K562 (cell line): Measurements from ENCODE around the gene CNP. TPM values are rescaled to one million over a fixed set of nuclear protein-coding genes. Genes with fewer than 3 reads are reported as not detected.

Experiments used
- CBX1 ChIP-seq: sonication (generic); IDR thresholded peaks from 2 replicates; pipeline ENCODE4 v1.6.1; 2016; ENCODE audit warnings: antibody characterized with exemption, low read depth, mild to moderate bottlenecking
- CEBPB ChIP-seq: fragments of 450-650 bp; IDR thresholded peaks from 2 replicates; pipeline ENCODE4 v1.6.1; 2016; ENCODE audit warnings: missing genetic modification characterization, missing compliant biosample characterization
- CTBP1 ChIP-seq: fragments of 450-650 bp; IDR thresholded peaks from 2 replicates; pipeline ENCODE4 v1.6.1; 2016; ENCODE audit warnings: borderline replicate concordance
- DACH1 ChIP-seq: fragments of 450-650 bp; IDR thresholded peaks from 2 replicates; pipeline ENCODE4 v1.6.1; 2018; ENCODE audit not compliant: partially characterized antibody
- EP400 ChIP-seq: fragments of 450-650 bp; IDR thresholded peaks from 2 replicates; pipeline ENCODE4 v1.6.1; 2017; ENCODE audit warnings: antibody characterized with exemption, mild to moderate bottlenecking, moderate library complexity
- PML ChIP-seq: IDR thresholded peaks from 2 replicates; pipeline ENCODE4 v1.6.1; 2012; ENCODE audit warnings: low read length, inconsistent platforms
- POLR2AphosphoS5 ChIP-seq: IDR thresholded peaks from 2 replicates; pipeline ENCODE4 v1.6.1; 2011; ENCODE audit warnings: mild to moderate bottlenecking, low read depth, low read length, moderate library complexity; ENCODE audit not compliant: control insufficient read depth, insufficient read depth
- POLR2B ChIP-seq: fragments of 450-650 bp; IDR thresholded peaks from 2 replicates; pipeline ENCODE4 v1.6.1; 2018; ENCODE audit warnings: low read depth; ENCODE audit not compliant: partially characterized antibody
- POLR2H ChIP-seq: IDR thresholded peaks from 2 replicates; pipeline ENCODE4 v1.6.1; 2016; ENCODE audit warnings: missing genetic modification characterization, low read depth, mild to moderate bottlenecking, control low read depth, missing compliant biosample characterization, moderate library complexity
- SIN3A ChIP-seq, 2 experiments: fragments of 150-350 bp in 1 of 2; IDR thresholded peaks; 2 replicates each; pipeline ENCODE4 v1.6.1; 2011 to 2016; ENCODE audit warnings: borderline replicate concordance in 2 of 2, low read depth in 2 of 2, low read length in 2 of 2, mild to moderate bottlenecking in 2 of 2, moderate library complexity in 2 of 2; ENCODE audit not compliant: control insufficient read depth in 1 of 2
- SNRNP70 ChIP-seq: fragments of 200-400 bp; formaldehyde crosslinking; optimal IDR thresholded peaks from 2 replicates; pipeline ENCODE3; 2017; ENCODE audit warnings: low read depth, low read length
- SRSF9 ChIP-seq: fragments of 200-400 bp; formaldehyde crosslinking; IDR thresholded peaks from 2 replicates; pipeline ENCODE4 v1.6.1; 2017; ENCODE audit warnings: low read depth, low read length, borderline replicate concordance
- TAF9B ChIP-seq: fragments of 450-650 bp; IDR thresholded peaks from 2 replicates; pipeline ENCODE4 v1.6.1; 2018; ENCODE audit warnings: mild to moderate bottlenecking; ENCODE audit not compliant: partially characterized antibody
- TEAD4 ChIP-seq, 2 experiments: sonication (generic) in 1 of 2; formaldehyde crosslinking in 1 of 2; IDR thresholded peaks; 2 replicates each; pipeline versions ENCODE4 v1.6.1 to v1.8.0; 2012 to 2022; ENCODE audit warnings: borderline replicate concordance in 1 of 2, inconsistent platforms in 1 of 2, low read length in 1 of 2, mild to moderate bottlenecking in 1 of 2, missing genetic modification reagents in 1 of 2
- VEZF1 ChIP-seq: fragments of 200-800 bp; sonication (Bioruptor generic); IDR thresholded peaks from 2 replicates; pipeline ENCODE4 v1.6.1; 2017; ENCODE audit warnings: missing genetic modification characterization, missing compliant biosample characterization
- YY1 ChIP-seq, 3 experiments: IDR thresholded peaks; 2 replicates each; pipeline ENCODE4 v1.6.1; 2011; ENCODE audit warnings: low read length in 2 of 3, mild to moderate bottlenecking in 2 of 3, moderate library complexity in 2 of 3, borderline replicate concordance in 1 of 3, control low read depth in 1 of 3, low read depth in 1 of 3; ENCODE audit not compliant: insufficient read depth in 3 of 3, insufficient replicate concordance in 2 of 3, control insufficient read depth in 1 of 3, insufficient read length in 1 of 3; ENCODE audit errors: extremely low read depth in 1 of 3
- ZBTB17 ChIP-seq: fragments of 450-650 bp; formaldehyde crosslinking; IDR thresholded peaks from 2 replicates; pipeline ENCODE4 v1.4.0; 2020; ENCODE audit warnings: mild to moderate bottlenecking
- ZBTB43 ChIP-seq: sonication (generic); formaldehyde crosslinking; IDR thresholded peaks from 2 replicates; pipeline ENCODE4 v1.8.0; 2023; ENCODE audit warnings: mild to moderate bottlenecking, missing genetic modification reagents
- ZFP36 ChIP-seq: fragments of 150-350 bp; IDR thresholded peaks from 2 replicates; pipeline ENCODE4 v1.6.1; 2018; ENCODE audit warnings: low read length, low read depth; ENCODE audit not compliant: partially characterized antibody
- ZNF589 ChIP-seq: fragments of 200-800 bp; sonication (Bioruptor generic); IDR thresholded peaks from 2 replicates; pipeline ENCODE4 v1.6.1; 2016; ENCODE audit warnings: low read depth, missing genetic modification characterization, missing compliant biosample characterization
- ZNF785 ChIP-seq: fragments of 250-450 bp; sonication (Bioruptor Pico); IDR thresholded peaks from 2 replicates; pipeline ENCODE4 v1.4.0; 2020; ENCODE audit warnings: mild to moderate bottlenecking
- polyA plus RNA-seq, 8 experiments: library from polyadenylated mRNA; depleted of rRNA in 4 of 8; stranded (reverse) in 5 of 8; unstranded in 3 of 8; fragments of >200 nt; fragmentation: Nextera tagmentation in 2 of 8; fragmentation: Illumina TruSeq in 1 of 8; extraction: Ambion mirVana in 2 of 8; extraction: Trizol in 1 of 8; gene quantifications; 2 replicates each; pipeline versions ENCODE4 v1.2.1 to v1.2.3, GENCODE V29; 2011 to 2014; ENCODE audit warnings: inconsistent platforms in 1 of 8, missing spikeins in 1 of 8
- total RNA-seq, 7 experiments: library from RNA; depleted of rRNA in 6 of 7; stranded (reverse); fragments of >200 nt in 6 of 7; fragmentation: Illumina TruSeq in 2 of 7; extraction: Trizol in 2 of 7; gene quantifications; 2 replicates each; pipeline versions ENCODE4 v1.2.1 to v1.2.3, GENCODE V29; 2011 to 2021; ENCODE audit warnings: low replicate concordance in 1 of 7
- TF ChIP-seq, protein P1 (sequence below): fragments of 250-450 bp; sonication (Bioruptor Pico); IDR thresholded peaks from 2 replicates; pipeline ENCODE4 v1.4.0; 2020; ENCODE audit warnings: mild to moderate bottlenecking, moderate library complexity

The CNP gene
- total and polyA plus RNA-seq, 9 of the 15 experiments (the other 6 are each of a cell fraction or from before 2014, with no cell fraction given), result 1.7 to 52.0 (median 29.1) TPM

- TF ChIP-seq EP400 (peak; percentile 92), SNRNP70 (no peak), CBX1 (peak; percentile 73; the same call in 1 of the 2 replicates), TAF9B (peak; percentile 49), PML (peak; percentile 68; the same call in 1 of the 2 replicates), ZBTB17 (CRISPR knock-in tag) (no peak), CEBPB (tag) (peak; percentile 77; the same call in 1 of the 2 replicates), SIN3A (IDR thresholded peaks at IDR 0.05; ENCODE audit: borderline replicate concordance in 2 of 2, control insufficient read depth in 1 of 2, low read depth in 2 of 2, low read length in 2 of 2) (peak; percentile 64 to 73; a peak in 2 of 4 replicates), DACH1 (peak; percentile 26), SRSF9 (no peak), YY1 (IDR thresholded peaks at IDR 0.05; ENCODE audit: borderline replicate concordance in 1 of 3, control insufficient read depth in 1 of 3, extremely low read depth in 1 of 3, insufficient read depth in 3 of 3, insufficient read length in 1 of 3, insufficient replicate concordance in 2 of 3, low read depth in 1 of 3, low read length in 2 of 3) (peak; percentile 31 to 85 (median 69)), POLR2AphosphoS5 (peak; percentile 83), POLR2H (tag) (peak; percentile 73), ZNF589 (CRISPR knock-in tag) (no peak), TEAD4 (IDR thresholded peaks at IDR 0.05; ENCODE audit: low read length) (0 out of 2 replicates have a peak, but pooled peaks have one; percentile 28), TEAD4 (CRISPR knock-in tag; IDR thresholded peaks at IDR 0.05; ENCODE audit: borderline replicate concordance) (no peak), ZFP36 (peak; percentile 49), ZBTB43 (CRISPR knock-in tag) (no peak), POLR2B (peak; percentile 89), VEZF1 (0 out of 2 replicates have a peak, but pooled peaks have one; percentile 5), CTBP1 (peak; percentile 94), ZNF785 (no peak)
- TF ChIP-seq, protein P1, sequence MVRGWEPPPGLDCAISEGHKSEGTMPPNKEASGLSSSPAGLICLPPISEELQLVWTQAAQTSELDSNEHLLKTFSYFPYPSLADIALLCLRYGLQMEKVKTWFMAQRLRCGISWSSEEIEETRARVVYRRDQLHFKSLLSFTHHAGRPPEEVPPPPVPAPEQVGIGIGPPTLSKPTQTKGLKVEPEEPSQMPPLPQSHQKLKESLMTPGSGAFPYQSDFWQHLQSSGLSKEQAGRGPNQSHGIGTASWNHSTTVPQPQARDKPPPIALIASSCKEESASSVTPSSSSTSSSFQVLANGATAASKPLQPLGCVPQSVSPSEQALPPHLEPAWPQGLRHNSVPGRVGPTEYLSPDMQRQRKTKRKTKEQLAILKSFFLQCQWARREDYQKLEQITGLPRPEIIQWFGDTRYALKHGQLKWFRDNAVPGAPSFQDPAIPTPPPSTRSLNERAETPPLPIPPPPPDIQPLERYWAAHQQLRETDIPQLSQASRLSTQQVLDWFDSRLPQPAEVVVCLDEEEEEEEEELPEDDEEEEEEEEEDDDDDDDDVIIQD (CRISPR knock-in tag), result no peak
Observed at GRCh38 chr17:41930009-41930832, 36.4 kb upstream of the CNP start, which contains the start of gene ODAD4 (continued).
